GM12801 (cell line): ENCODE data around the gene DVL2.

Experiments used
- TF ChIP-seq, protein P1 (sequence below): IDR thresholded peaks from one replicate; pipeline ENCODE4 v1.5.1; 2011; ENCODE audit warnings: control low read depth; ENCODE audit not compliant: insufficient read length; ENCODE audit errors: extremely low read depth

Gene DVL2

GRCh38 chr17:7177954-7178477 lies 56.3 kb downstream of the DVL2 start:
- TF ChIP-seq, protein P1, sequence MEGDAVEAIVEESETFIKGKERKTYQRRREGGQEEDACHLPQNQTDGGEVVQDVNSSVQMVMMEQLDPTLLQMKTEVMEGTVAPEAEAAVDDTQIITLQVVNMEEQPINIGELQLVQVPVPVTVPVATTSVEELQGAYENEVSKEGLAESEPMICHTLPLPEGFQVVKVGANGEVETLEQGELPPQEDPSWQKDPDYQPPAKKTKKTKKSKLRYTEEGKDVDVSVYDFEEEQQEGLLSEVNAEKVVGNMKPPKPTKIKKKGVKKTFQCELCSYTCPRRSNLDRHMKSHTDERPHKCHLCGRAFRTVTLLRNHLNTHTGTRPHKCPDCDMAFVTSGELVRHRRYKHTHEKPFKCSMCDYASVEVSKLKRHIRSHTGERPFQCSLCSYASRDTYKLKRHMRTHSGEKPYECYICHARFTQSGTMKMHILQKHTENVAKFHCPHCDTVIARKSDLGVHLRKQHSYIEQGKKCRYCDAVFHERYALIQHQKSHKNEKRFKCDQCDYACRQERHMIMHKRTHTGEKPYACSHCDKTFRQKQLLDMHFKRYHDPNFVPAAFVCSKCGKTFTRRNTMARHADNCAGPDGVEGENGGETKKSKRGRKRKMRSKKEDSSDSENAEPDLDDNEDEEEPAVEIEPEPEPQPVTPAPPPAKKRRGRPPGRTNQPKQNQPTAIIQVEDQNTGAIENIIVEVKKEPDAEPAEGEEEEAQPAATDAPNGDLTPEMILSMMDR = no peak

GRCh38 chr17:7177191-7177953 lies 56.9 kb downstream of the DVL2 start:
- TF ChIP-seq, protein P1 = no peak

GRCh38 chr17:7176841-7177190 lies 57.5 kb downstream of the DVL2 start:
- TF ChIP-seq, protein P1 = no peak

DNA sequence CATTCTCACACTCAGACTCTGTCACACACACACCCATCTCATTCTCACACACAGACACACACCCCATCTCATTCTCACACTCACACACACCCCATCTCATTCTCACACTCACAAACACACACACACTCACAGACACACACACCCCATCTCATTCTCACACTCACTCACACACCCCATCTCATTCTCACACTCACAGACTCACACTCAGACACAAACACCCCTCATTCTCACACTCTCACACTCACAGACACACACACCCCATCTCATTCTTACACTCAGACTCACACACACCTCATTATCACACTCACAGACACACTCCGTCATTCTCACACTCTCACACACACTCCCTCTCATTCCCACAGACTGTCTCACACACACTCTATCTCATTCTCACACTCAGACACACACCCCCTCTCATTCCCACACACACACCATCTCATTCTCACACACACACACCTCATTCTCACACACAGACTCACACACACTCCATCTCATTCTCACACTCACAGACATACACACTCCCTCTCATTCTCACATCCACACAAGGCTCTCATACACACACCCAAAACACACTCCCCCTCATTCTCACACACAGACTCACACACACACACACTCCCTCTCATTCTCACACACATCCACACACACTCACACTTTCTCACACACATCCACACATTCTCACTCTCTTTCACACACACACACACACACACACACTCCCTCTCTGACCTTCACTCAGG lies 58.0 kb downstream of the DVL2 start:
- TF ChIP-seq, protein P1 = no peak
